Measurements from ENCODE around the gene UQCRHL.

The UQCRHL gene

GRCh38 chr1:15775706-15776105, 31.7 kb downstream of the UQCRHL start:
- TF ChIP-seq, protein P1, sequence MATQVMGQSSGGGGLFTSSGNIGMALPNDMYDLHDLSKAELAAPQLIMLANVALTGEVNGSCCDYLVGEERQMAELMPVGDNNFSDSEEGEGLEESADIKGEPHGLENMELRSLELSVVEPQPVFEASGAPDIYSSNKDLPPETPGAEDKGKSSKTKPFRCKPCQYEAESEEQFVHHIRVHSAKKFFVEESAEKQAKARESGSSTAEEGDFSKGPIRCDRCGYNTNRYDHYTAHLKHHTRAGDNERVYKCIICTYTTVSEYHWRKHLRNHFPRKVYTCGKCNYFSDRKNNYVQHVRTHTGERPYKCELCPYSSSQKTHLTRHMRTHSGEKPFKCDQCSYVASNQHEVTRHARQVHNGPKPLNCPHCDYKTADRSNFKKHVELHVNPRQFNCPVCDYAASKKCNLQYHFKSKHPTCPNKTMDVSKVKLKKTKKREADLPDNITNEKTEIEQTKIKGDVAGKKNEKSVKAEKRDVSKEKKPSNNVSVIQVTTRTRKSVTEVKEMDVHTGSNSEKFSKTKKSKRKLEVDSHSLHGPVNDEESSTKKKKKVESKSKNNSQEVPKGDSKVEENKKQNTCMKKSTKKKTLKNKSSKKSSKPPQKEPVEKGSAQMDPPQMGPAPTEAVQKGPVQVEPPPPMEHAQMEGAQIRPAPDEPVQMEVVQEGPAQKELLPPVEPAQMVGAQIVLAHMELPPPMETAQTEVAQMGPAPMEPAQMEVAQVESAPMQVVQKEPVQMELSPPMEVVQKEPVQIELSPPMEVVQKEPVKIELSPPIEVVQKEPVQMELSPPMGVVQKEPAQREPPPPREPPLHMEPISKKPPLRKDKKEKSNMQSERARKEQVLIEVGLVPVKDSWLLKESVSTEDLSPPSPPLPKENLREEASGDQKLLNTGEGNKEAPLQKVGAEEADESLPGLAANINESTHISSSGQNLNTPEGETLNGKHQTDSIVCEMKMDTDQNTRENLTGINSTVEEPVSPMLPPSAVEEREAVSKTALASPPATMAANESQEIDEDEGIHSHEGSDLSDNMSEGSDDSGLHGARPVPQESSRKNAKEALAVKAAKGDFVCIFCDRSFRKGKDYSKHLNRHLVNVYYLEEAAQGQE (IDR thresholded peaks at IDR 0.05; ENCODE audit: insufficient read depth in 1 of 2, low read depth in 2 of 2, low read length in 2 of 2) = no peak
- TF ChIP-seq POLR2AphosphoS5 (IDR thresholded peaks at IDR 0.05; ENCODE audit: low read depth, low read length) = no peak
- TF ChIP-seq FOXP2 (optimal IDR thresholded peaks at IDR 0.05; ENCODE audit: borderline replicate concordance, extremely low read depth, extremely low read length, insufficient read depth) = no peak
- TF ChIP-seq TAF1 (IDR thresholded peaks at IDR 0.05; ENCODE audit: borderline replicate concordance, insufficient read depth, low read length) = no peak
- no peak for TF ChIP-seq SIN3A (IDR thresholded peaks at IDR 0.05; ENCODE audit: borderline replicate concordance, insufficient read depth, low read length)

DNA sequence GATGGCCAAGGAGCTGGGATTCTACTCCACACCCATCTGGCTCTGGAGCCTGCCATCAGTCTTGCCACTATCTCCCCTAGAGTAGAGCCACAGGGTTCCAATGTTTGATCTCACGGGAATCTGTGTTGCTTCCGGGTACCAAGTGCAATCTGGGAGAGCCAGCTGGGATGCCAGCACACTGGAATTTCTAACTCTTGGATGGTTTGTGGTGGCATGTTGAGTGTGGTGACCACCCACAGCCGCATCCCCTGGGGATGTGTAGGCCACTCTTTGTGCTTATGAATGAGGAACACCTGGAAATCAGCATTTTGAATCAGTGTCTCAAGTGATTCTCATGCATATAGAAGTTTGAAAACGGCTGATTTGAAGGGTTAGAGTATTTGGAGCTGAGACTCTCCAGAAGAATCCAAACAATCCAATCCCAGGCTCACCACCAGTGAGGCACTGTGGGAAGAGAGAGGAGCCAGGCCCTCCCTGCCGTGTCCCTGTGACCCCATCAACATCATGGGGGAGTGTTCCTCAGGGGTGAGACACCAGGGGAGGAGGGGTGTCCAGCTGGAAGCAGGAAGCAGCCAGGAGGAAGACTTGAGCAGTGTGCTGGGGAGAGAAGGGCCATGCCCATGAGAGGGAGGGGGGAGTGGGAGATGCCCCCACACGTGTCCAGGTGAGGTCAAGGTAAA, 35.5 kb downstream of the UQCRHL start:
- no peak for TF ChIP-seq FOXP2 (optimal IDR thresholded peaks at IDR 0.05; ENCODE audit: borderline replicate concordance, extremely low read depth, extremely low read length, insufficient read depth)
- TF ChIP-seq SIN3A (IDR thresholded peaks at IDR 0.05; ENCODE audit: borderline replicate concordance, insufficient read depth, low read length) = no peak
- no peak for TF ChIP-seq TAF1 (IDR thresholded peaks at IDR 0.05; ENCODE audit: borderline replicate concordance, insufficient read depth, low read length)
- TF ChIP-seq POLR2AphosphoS5 (IDR thresholded peaks at IDR 0.05; ENCODE audit: low read depth, low read length) = no peak
- TF ChIP-seq, protein P1 (IDR thresholded peaks at IDR 0.05; ENCODE audit: insufficient read depth in 1 of 2, low read depth in 2 of 2, low read length in 2 of 2) = no peak

GRCh38 chr1:15770313-15770962, 37.0 kb downstream of the UQCRHL start:
- TF ChIP-seq POLR2AphosphoS5 (IDR thresholded peaks at IDR 0.05; ENCODE audit: low read depth, low read length) = no peak
- TF ChIP-seq FOXP2 (optimal IDR thresholded peaks at IDR 0.05; ENCODE audit: borderline replicate concordance, extremely low read depth, extremely low read length, insufficient read depth) = no peak
- TF ChIP-seq, protein P1 (IDR thresholded peaks at IDR 0.05; ENCODE audit: insufficient read depth in 1 of 2, low read depth in 2 of 2, low read length in 2 of 2) = no peak
- TF ChIP-seq SIN3A (IDR thresholded peaks at IDR 0.05; ENCODE audit: borderline replicate concordance, insufficient read depth, low read length) = no peak
- no peak for TF ChIP-seq TAF1 (IDR thresholded peaks at IDR 0.05; ENCODE audit: borderline replicate concordance, insufficient read depth, low read length)

- TF ChIP-seq SIN3A (IDR thresholded peaks at IDR 0.05; ENCODE audit: borderline replicate concordance, insufficient read depth, low read length) (no peak), FOXP2 (optimal IDR thresholded peaks at IDR 0.05; ENCODE audit: borderline replicate concordance, extremely low read depth, extremely low read length, insufficient read depth) (no peak), TAF1 (IDR thresholded peaks at IDR 0.05; ENCODE audit: borderline replicate concordance, insufficient read depth, low read length) (no peak), POLR2AphosphoS5 (IDR thresholded peaks at IDR 0.05; ENCODE audit: low read depth, low read length) (no peak)
- TF ChIP-seq, protein P1 (IDR thresholded peaks at IDR 0.05; ENCODE audit: insufficient read depth in 1 of 2, low read depth in 2 of 2, low read length in 2 of 2) = no peak
These were observed 39.1 kb downstream of the UQCRHL start for GRCh38 chr1:15768388-15768787.

Data from PFSK-1 (cell line).